ENCODE results near the gene ABHD8.
"Not testable (repeated sequence)": the region's sequence is repeated elsewhere in the genome, so short reads cannot be mapped to it uniquely, and the experiment has no call there.

ABHD8 gene

DNA sequence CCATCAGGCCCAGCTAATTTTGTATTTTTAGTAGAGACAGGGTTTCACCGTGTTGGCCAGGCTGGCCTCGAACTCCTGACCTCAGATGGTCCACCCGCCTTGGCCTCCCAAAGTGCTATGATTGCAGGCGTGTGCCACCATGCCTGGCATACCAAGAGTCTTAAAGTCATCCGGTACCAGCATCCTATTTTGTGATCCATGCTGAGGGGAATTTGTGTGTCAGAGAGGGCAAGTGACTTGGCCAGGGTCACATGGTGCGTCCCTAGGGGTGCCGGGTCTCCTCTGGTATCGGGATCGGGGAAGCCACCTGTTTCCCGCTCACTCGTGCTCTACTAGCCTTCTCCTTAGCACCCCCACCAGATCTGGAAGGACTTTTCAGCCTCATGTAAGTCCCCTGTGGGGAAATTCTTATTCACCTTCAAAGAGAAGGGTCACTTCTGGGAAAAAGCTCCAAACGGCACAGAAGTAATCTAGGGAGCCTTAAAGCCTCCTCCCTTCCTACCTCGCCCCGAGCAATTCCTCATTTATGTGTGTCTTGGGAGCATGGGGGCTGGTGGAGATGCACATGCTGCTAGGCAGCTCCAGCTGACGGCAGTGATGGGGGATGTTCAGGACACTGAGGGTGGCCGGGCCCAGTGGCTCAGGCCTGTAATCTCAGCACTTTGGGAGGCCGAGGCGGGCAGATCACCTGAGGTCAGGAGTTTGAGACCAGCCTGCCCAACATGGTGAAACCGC, 27.6 kb downstream of the ABHD8 start:
- H3K9me3 ChIP-seq (ENCODE audit: control insufficient read depth, insufficient read depth, low read length): no peaks in the 10 kb centered on the region
- peaks cover 76% of the 10 kb centered on the region for H3K36me3 ChIP-seq (ENCODE audit: control insufficient read depth, insufficient read depth, low read length)
- no peak overlapping the region for H3K4me3 ChIP-seq (ENCODE audit: low read depth, low read length)
- H3K27me3 ChIP-seq (ENCODE audit: control insufficient read depth, insufficient read depth, low read length): no peaks in the 10 kb centered on the region
- H3K9ac ChIP-seq (ENCODE audit: low read depth, low read length): no peak overlapping the region
- no peaks in the 10 kb centered on the region for H3K4me1 ChIP-seq (ENCODE audit: control insufficient read depth, insufficient read depth, low read length)
- H3K27ac ChIP-seq (ENCODE audit: low read depth, low read length): no peak overlapping the region

DNA sequence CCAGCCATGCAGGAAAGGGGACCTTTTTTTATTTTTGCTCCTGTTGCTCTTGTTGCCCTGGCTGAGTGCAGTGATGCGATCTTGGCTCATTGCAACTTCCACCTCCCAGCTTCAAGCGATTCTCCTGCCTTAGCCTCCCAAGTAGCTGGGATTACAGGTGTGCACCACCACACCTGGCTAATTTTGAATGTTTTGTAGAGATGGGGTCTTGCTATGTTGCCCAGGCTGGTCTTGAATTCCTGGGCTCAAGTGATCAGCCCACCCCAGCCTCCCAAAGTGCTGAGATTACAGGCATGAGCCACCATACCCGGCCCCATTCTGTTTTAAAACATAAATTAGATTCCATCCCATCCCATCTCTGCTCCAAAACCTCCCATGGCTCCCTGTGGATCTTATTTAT, 28.3 kb downstream of the ABHD8 start:
- H3K27me3 ChIP-seq (ENCODE audit: control insufficient read depth, insufficient read depth, low read length); H3K9me3 ChIP-seq (ENCODE audit: control insufficient read depth, insufficient read depth, low read length); H3K27ac ChIP-seq (ENCODE audit: low read depth, low read length); H3K4me1 ChIP-seq (ENCODE audit: control insufficient read depth, insufficient read depth, low read length); H3K4me3 ChIP-seq (ENCODE audit: low read depth, low read length); H3K9ac ChIP-seq (ENCODE audit: low read depth, low read length): not testable (repeated sequence)
- peaks cover 81% of the 10 kb centered on the region for H3K36me3 ChIP-seq (ENCODE audit: control insufficient read depth, insufficient read depth, low read length)

DNA sequence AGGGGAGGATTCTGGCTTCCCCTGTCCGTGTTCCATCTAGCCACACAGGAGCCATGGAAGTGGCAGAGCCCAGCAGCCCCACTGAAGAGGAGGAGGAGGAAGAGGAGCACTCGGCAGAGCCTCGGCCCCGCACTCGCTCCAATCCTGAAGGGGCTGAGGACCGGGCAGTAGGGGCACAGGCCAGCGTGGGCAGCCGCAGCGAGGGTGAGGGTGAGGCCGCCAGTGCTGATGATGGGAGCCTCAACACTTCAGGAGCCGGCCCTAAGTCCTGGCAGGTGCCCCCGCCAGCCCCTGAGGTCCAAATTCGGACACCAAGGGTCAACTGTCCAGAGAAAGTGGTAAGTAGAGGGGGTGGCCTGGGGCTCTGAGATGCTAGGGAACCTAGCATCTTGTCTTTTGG, 34.5 kb downstream of the ABHD8 start:
- Histone ChIP-seq H3K27ac (ENCODE audit: low read depth, low read length) (no peak overlapping the region), H3K36me3 (ENCODE audit: control insufficient read depth, insufficient read depth, low read length) (peaks cover 37% of the 10 kb centered on the region), H3K27me3 (ENCODE audit: control insufficient read depth, insufficient read depth, low read length) (no peaks in the 10 kb centered on the region), H3K9me3 (ENCODE audit: control insufficient read depth, insufficient read depth, low read length) (no peaks in the 10 kb centered on the region), H3K9ac (ENCODE audit: low read depth, low read length) (no peak overlapping the region), H3K4me1 (ENCODE audit: control insufficient read depth, insufficient read depth, low read length) (peaks cover 6% of the 10 kb centered on the region; the same call in 1 of the 2 replicates), H3K4me3 (ENCODE audit: low read depth, low read length) (no peak overlapping the region)

- H3K4me3 ChIP-seq (ENCODE audit: low read depth, low read length): peak within 1 kb of the TSS; percentile 95
- no peaks in the 10 kb centered on the region for H3K9me3 ChIP-seq (ENCODE audit: control insufficient read depth, insufficient read depth, low read length)
- H3K9ac ChIP-seq (ENCODE audit: low read depth, low read length): peak within 1 kb of the TSS; percentile 86
- peaks cover 28% of the 10 kb centered on the region for H3K36me3 ChIP-seq (ENCODE audit: control insufficient read depth, insufficient read depth, low read length)
- no peaks in the 10 kb centered on the region for H3K27me3 ChIP-seq (ENCODE audit: control insufficient read depth, insufficient read depth, low read length)
- peaks cover 6% of the 10 kb centered on the region; the same call in 1 of the 2 replicates for H3K4me1 ChIP-seq (ENCODE audit: control insufficient read depth, insufficient read depth, low read length)
- peak within 1 kb of the TSS; percentile 82 for H3K27ac ChIP-seq (ENCODE audit: low read depth, low read length)
These were observed 36.0 kb downstream of the ABHD8 start, which contains the start of gene BABAM1 for GRCh38 chr19:17266975-17267788. Gene BABAM1 (plus strand): TSS chr19:17267443. CDS start chr19:17268807, 1,364 bp downstream.

GRCh38 chr19:17266589-17266974, 36.6 kb downstream of the ABHD8 start:
- no peak overlapping the region for H3K9ac ChIP-seq (ENCODE audit: low read depth, low read length)
- no peaks in the 10 kb centered on the region for H3K27me3 ChIP-seq (ENCODE audit: control insufficient read depth, insufficient read depth, low read length)
- no peak overlapping the region for H3K4me3 ChIP-seq (ENCODE audit: low read depth, low read length)
- H3K36me3 ChIP-seq (ENCODE audit: control insufficient read depth, insufficient read depth, low read length): peaks cover 22% of the 10 kb centered on the region
- H3K4me1 ChIP-seq (ENCODE audit: control insufficient read depth, insufficient read depth, low read length): peaks cover 6% of the 10 kb centered on the region; the same call in 1 of the 2 replicates
- H3K9me3 ChIP-seq (ENCODE audit: control insufficient read depth, insufficient read depth, low read length): no peaks in the 10 kb centered on the region
- no peak overlapping the region for H3K27ac ChIP-seq (ENCODE audit: low read depth, low read length)

- peaks cover 6% of the 10 kb centered on the region; the same call in 1 of the 2 replicates for H3K4me1 ChIP-seq (ENCODE audit: control insufficient read depth, insufficient read depth, low read length)
- no peaks in the 10 kb centered on the region for H3K9me3 ChIP-seq (ENCODE audit: control insufficient read depth, insufficient read depth, low read length)
- no peak overlapping the region for H3K9ac ChIP-seq (ENCODE audit: low read depth, low read length)
- H3K36me3 ChIP-seq (ENCODE audit: control insufficient read depth, insufficient read depth, low read length): peaks cover 17% of the 10 kb centered on the region
- no peaks in the 10 kb centered on the region for H3K27me3 ChIP-seq (ENCODE audit: control insufficient read depth, insufficient read depth, low read length)
- no peak overlapping the region for H3K4me3 ChIP-seq (ENCODE audit: low read depth, low read length)
- H3K27ac ChIP-seq (ENCODE audit: low read depth, low read length): no peak overlapping the region
These were observed 37.2 kb downstream of the ABHD8 start for GRCh38 chr19:17266026-17266425.

DNA sequence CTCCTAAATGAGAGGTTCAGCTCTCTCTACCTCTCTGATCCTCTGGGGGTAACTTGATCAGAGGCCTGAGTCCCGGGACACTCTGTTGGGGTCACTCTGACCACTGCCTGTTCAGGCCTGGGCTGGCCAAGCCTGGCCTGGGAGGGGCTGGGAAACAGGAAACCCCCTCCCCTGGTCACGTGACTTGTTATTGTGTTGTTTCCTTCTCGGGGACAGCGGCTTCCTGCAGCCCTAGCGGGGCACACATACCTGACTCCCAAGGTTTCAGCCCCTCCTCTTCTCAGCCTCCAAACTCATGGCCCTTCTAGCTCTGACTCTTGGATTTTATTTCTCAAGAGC, 38.6 kb downstream of the ABHD8 start, which contains the start of gene USHBP1:
Gene USHBP1 (minus strand): TSS at position 105 of the 339 bp plus-strand sequence. CDS start 446 bp downstream, outside the sequence.
- no peak within 1 kb of the TSS for H3K9ac ChIP-seq (ENCODE audit: low read depth, low read length)
- H3K27ac ChIP-seq (ENCODE audit: low read depth, low read length): peak within 1 kb of the TSS; percentile 68

GRCh38 chr19:17263712-17264640, 39.2 kb downstream of the ABHD8 start:
- Histone ChIP-seq H3K9ac (ENCODE audit: low read depth, low read length) (no peak overlapping the region), H3K36me3 (ENCODE audit: control insufficient read depth, insufficient read depth, low read length) (peaks cover 4% of the 10 kb centered on the region), H3K4me1 (ENCODE audit: control insufficient read depth, insufficient read depth, low read length) (peaks cover 6% of the 10 kb centered on the region; the same call in 1 of the 2 replicates), H3K9me3 (ENCODE audit: control insufficient read depth, insufficient read depth, low read length) (peaks cover 10% of the 10 kb centered on the region), H3K27ac (ENCODE audit: low read depth, low read length) (peak overlapping the region; percentile 68), H3K4me3 (ENCODE audit: low read depth, low read length) (no peak overlapping the region), H3K27me3 (ENCODE audit: control insufficient read depth, insufficient read depth, low read length) (no peaks in the 10 kb centered on the region)

More for the DNA sequence above, 38.6 kb downstream of the ABHD8 start, which contains the start of gene USHBP1:
- peaks cover 3% of the 10 kb centered on the region; the same call in 1 of the 2 replicates for H3K9me3 ChIP-seq (ENCODE audit: control insufficient read depth, insufficient read depth, low read length)
- no peak within 1 kb of the TSS for H3K4me3 ChIP-seq (ENCODE audit: low read depth, low read length)
- peaks cover 6% of the 10 kb centered on the region; the same call in 1 of the 2 replicates for H3K4me1 ChIP-seq (ENCODE audit: control insufficient read depth, insufficient read depth, low read length)
- peaks cover 9% of the 10 kb centered on the region for H3K36me3 ChIP-seq (ENCODE audit: control insufficient read depth, insufficient read depth, low read length)
- no peaks in the 10 kb centered on the region for H3K27me3 ChIP-seq (ENCODE audit: control insufficient read depth, insufficient read depth, low read length)

DNA sequence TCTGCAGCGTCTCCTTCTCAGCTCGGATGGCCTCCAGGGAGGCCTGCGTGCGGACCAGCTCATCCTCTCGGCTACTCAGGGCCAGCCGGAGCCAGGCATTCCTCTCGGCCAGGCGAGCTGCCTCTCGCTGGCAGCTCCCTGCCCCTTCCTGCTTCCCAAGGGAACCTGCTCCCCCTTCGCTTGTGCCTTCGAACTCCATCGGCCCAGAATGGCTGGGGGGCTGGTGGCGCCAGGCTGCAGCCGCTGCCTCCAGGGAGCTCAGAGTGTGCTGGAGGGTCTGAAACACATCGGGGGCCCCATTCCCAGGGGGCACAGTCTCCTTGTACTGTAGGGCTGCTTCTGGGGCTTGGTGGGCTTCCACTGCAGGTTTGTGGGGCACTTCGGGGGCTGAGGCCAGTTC, 40.7 kb downstream of the ABHD8 start:
- peaks cover 11% of the 10 kb centered on the region for H3K9me3 ChIP-seq (ENCODE audit: control insufficient read depth, insufficient read depth, low read length)
- no peak overlapping the region for H3K4me3 ChIP-seq (ENCODE audit: low read depth, low read length)
- H3K9ac ChIP-seq (ENCODE audit: low read depth, low read length): no peak overlapping the region
- H3K27me3 ChIP-seq (ENCODE audit: control insufficient read depth, insufficient read depth, low read length): no peaks in the 10 kb centered on the region
- peaks cover 6% of the 10 kb centered on the region; the same call in 1 of the 2 replicates for H3K4me1 ChIP-seq (ENCODE audit: control insufficient read depth, insufficient read depth, low read length)
- H3K36me3 ChIP-seq (ENCODE audit: control insufficient read depth, insufficient read depth, low read length): peaks cover 4% of the 10 kb centered on the region; the same call in 1 of the 2 replicates
- no peak overlapping the region for H3K27ac ChIP-seq (ENCODE audit: low read depth, low read length)

DNA sequence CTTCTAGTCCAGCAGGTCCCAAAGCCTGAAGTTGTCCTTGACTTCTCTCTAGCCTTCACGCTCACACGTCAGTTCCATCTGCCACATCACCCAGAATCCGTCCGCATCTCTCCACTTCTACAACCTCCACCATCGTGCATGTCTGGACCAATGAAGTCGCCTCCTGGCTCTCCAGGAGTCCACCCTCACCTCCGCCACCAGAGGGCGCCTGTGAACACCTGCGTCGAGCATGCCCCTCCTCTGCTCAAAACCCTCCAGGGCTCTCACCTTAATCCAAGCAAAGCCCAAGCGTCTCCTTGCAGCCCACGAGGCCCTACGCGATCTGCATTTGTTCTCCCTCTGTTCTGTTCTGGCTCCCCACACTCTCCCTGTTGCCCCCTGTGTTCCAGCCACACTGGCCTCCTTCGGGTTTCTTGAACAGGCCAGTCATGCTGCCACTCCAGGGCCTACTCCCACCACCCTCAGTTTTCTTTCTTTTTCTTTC, 42.3 kb downstream of the ABHD8 start:
- Histone ChIP-seq H3K27ac (ENCODE audit: low read depth, low read length) (peak overlapping the region; percentile 30), H3K9ac (ENCODE audit: low read depth, low read length) (peak overlapping the region; percentile 64; the same call in 1 of the 2 replicates)

More for the DNA sequence above, 42.3 kb downstream of the ABHD8 start:
- Histone ChIP-seq H3K9me3 (ENCODE audit: control insufficient read depth, insufficient read depth, low read length) (peaks cover 11% of the 10 kb centered on the region), H3K27me3 (ENCODE audit: control insufficient read depth, insufficient read depth, low read length) (no peaks in the 10 kb centered on the region), H3K36me3 (ENCODE audit: control insufficient read depth, insufficient read depth, low read length) (peaks cover 4% of the 10 kb centered on the region; the same call in 1 of the 2 replicates), H3K4me3 (ENCODE audit: low read depth, low read length) (no peak overlapping the region), H3K4me1 (ENCODE audit: control insufficient read depth, insufficient read depth, low read length) (peaks cover 6% of the 10 kb centered on the region; the same call in 1 of the 2 replicates)

All from HUES48 (cell line).